HG02840 (cell line): ENCODE data around the gene EPHA1.

Source experiments
- ATAC-seq: cut with Tn5 transposase; IDR thresholded peaks from one replicate; pipeline ENCODE4 v1.9.1; 2021; ENCODE audit warnings: mild to moderate bottlenecking, moderate library complexity, moderate number of reproducible peaks; ENCODE audit not compliant: unreplicated experiment, low FRiP score

The EPHA1 gene

DNA sequence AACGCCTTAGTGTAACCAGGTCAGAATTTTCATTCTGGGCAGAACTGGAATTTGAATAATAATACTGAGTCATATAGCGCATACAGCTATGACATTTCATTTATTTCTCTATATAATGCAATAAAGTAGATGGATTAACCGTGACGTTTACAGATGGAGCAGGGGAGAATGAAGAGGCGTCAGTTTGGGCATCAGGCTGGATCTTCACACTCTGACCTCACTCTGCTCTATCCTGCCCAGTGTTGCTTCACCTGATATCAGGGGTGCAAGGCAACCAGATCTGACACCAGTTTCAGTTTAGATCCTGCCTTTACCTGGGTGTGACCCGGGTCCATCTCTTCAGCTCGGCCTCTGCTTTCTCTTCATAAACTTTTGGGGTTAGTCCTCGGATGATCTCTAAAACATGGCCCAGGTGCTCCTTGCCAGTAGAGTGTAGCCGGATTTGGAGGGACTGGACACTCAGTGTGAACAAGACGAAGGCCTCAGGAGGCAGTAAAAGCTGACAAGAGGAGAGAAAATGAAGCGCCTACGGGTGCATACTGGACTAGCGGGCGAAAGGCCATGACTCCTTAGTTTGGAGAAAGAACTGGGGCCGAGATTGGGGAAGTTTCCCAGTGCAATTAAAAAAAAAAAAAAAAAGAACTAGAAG is 28.9 kb downstream of the EPHA1 start:
- no peak for ATAC-seq

DNA sequence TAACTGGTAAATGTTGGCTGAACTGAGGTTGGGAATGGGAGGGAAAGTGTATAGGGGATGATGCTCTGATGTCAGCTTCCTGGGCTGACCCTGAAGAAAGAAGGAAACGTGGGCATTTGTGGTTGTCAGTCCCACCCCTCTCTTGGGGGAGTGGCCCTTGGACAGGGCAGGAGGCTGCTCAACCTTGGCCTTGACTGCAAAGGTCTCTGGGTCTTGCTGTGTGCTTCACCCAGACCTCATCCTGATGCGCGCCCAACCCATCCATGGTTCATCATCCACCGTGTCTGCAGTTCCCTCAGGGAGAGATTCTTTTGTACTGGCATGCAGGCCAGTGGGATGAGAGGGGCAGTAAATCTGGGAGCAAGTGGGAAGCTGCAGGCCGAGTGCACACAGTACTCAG is 32.3 kb downstream of the EPHA1 start:
- no peak for ATAC-seq

DNA sequence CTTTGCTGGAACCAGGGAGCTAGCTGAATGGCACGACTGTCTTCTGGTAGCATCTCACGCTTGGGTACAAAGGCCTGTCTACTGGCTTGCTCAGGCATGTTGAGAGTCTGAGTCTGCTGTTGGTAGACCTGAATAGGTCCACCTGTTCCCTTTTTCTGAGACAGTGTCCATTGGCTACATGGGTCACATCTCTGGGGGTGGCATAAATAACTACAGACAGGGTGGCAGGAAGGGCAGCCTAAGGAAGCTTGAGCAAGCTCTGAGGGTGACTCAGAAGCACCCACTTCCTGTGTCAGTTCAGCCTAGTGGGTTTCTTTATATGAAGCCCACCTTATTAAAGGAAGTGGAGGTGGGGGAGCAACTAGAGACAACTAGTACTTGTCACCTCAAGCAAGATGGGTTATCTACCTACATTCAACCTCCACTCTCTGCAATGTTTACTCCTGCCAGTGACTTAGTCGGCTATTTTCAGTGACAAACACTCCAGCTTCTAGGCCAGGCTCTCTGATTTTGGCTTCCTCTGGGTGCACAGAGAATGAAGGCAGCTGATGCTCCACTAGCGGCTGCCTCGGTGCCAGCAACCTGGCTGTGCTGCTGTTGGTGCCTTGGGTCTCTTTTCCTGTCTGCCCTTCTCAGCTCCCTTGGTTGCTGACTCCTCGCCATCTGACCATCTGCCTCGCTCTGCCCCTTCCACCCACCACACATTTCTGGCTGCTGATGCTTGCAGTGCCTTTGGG is 33.2 kb downstream of the EPHA1 start:
- ATAC-seq, result no peak

DNA sequence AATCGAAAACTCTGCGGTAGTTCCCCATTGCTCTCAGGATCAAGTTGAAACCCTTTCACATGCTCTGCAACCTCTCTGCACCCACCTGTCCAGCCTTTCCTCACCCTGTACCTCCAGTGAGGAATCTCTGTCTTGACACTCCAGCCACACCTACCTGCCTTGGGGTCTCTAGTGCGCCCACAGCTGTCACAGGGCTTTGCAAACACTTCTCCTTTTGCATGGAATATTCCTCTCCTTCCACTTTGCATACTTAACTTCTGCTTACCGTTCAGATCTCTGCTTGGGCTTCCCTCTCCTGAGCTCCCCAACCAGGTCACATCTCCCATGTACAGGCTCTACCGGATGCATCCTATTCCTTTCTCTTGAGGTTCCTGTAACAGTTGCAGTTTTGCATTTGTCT is 34.1 kb downstream of the EPHA1 start:
- ATAC-seq, result no peak

DNA sequence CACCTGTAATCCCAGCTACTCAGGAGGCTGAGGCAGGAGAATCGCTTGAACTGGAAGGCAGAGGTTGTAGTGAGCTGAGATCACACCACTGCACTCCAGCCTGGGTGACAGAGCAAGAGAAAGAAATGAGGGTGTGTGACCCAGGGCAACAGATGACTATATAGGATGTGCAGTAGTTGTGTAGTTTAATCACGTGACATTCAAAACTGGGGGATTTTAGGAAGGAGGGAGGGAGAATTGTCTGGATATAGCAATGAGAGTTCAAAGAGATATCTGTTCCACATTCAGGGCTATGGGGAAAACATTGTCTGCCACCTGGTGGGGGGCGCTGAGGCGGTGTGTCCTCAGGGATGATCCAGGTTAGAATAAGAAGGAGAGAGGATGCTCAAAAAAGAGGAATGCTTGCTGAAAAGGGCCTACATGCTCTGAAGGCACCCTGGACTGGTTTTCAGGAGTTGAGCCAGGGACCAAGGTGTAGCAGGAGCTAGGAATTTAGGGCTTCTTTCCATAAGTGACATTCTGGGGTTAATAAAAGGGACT is 35.3 kb downstream of the EPHA1 start:
- no peak for ATAC-seq

DNA sequence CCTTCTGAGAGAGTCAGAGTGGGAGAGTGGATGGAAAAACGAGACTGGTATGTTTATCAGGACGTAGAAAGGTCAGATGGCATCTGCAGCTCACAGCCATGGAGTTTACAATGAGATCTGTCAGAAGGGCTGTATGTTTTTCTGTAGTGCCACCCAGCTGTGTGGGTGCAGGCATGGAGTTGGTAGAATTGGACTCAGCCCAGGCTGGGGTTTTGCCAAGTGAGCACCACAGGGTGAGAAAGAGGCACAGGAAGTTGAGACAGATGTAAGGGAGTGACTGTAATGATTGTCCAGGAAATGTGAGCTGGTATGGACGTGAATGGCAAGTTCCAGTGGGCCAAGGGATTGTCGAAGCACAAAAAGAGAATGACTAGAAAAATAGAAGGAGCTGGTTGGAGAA is 36.6 kb downstream of the EPHA1 start:
- ATAC-seq, result no peak

DNA sequence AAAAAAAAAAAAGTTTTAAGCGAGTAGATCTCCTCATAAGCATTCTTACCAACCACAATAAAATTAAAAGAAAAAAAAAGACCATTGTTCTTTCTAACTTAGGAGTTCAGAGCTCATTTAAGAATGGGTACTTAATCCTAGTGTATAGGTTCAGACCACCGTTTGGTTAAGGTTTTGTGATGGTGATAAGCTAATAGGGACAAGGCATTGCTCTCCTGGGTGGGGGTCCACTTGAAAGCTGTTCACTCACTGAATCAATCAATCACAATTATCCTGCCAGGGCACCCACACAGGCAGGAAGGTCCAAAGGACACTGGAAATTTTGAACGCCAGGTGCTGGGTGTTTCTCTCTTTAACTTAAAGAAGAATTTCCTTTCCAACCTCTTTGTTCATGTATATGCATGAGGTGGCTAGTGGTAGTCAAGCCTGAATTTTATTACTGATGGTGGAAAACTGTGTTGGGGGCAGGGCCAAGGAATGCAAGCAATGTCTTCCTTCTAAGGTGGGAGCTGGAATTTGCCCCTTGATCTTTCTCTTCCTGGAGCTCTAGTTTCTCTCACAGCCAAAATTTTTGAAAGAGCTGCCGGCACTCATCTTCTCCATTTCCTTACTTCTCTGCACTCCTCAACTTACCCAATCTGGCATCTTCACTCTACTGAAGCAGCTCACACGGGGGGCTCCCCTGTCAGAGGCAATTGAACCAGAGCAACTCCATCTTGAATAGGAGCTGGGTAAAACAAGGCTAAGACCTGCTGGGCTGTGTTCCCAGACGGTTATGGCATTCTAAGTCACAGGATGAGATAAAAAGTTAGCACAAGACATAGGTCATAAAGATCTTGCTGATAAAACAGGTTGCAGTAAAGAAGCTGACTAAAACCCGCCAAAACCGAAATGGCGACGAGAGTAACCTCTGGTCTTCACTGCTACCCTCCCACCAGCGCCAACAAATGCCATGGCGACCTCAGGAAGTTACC is 38.7 kb downstream of the EPHA1 start:
- ATAC-seq, result no peak

DNA sequence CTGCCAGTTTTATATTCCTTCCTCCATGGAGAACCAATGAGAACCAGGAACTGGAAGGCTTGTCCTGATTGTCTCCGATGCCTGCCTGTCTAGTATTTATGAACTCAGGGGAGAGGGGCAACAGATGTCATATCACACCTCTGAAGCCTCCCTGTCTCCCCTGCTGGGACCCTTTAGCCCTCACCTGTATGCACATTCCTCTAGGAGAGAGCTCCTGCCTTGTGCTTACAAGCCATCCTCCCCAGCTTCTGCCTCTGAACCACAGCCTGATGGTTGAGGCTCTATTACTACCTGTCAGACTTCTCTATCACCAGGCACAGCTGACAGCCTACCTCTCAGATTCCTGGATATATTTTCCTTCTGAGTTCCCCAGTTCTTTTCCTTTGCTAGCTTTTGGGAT is 40.3 kb downstream of the EPHA1 start:
- ATAC-seq, result no peak

DNA sequence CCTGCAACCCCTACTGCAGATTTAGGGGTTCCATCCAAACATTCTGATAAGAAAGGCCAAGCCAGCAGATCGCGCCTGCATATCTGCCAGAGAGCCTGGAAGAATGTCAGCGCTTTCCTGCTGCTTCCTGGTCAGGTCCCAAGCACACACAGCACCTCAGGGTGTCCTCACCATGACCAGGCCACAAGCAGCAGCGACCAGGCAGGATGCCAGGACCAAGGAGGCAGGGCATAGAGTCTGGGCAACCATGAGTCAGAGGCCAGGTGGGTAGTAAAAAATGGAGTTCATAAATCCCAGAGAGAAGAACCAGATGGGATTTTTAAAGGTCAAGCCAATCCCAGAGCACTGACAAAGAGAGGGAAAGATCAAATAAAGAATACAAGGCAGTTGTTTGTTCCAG is 40.7 kb downstream of the EPHA1 start:
- ATAC-seq, result no peak

DNA sequence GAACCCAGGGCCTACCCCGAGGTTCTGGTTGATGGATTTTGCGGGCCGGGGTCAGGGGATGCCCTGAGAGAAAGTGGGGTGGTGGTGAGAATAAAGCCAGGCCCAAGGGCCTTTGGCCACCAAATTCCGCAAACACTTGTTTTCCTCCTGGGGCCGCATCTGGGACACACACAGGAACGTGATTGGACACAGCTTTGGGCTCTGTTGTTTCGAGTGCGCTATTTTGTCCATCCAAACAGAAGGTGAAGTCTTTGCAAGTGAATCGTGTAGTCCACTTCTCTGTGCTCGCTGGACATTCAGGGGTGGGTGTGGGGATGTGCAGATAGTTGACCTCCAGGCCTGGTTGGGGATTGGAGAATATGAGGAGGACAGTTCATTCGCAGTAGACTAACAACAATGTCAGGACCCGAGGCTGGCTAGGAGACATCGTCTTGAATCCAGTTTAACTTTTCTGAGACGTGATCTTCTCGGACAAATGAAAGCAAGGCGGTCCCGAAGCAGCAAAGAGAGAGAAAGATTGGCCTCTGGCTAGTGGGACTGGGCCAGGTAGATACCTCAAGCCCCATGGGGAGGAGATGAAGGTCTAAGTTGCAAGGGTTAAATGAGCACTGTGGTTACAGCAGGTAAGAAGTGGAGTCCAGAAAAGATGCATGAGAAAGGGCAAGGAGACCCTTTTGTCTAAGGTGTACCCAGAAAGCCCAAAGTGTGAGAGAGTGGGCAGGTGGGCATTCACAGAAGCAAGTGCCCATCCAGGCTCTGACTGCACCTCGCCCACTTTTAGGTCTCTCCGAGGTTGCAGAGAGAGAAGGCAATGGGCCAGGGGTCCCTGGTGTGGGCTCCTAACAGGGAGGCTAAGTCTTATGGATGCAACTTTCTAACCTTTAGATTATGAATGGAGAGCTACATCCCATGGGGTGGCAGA is 45.4 kb downstream of the EPHA1 start:
- no peak for ATAC-seq

DNA sequence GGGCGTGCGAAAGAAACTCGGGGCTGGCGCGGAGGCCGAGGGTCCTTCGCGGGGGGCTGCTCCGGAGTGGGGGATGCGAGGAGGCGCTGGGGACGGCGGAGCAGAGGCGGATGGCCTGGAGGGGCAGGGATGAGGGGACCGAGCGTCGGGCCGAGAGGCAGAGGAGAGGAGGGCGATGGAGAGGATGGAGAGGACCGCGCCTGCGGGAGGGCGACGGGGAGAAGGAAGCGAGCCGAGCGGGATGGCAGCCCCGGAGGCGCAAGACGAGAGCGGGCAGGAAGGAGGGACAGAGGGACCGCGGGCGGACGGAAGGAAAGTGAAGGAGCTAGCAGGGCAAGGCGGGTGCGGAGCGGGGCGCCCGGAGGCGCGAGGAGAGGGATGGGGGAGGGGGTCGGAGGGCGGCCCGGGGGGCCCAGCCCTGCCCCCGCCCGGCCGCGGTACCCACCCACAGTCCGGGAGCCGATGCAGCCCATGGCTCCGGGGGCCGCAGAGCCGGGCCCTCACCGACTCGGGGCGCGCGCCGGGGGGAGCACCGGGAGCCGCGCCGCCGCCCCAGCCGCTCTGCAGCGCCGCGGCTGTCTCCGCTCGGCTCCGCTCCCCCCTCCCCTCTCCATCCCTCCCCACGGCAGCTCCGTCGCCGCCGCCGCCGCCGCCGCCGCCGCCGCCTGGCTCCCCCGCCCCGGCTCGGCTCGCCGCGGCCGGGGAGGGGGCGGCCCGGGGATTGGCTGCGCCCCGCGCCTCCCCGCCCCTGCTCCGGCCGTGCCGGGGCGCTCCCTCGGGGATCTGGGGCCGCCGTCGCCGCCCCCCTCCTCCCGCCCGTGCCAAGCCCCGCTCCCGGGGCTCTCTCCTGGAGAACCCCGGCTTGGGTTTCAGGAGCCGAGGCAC is 46.3 kb downstream of the EPHA1 start, which contains the start of gene FAM131B:
Gene FAM131B (minus strand): TSS at position 583 of the 885 bp plus-strand sequence. CDS start 110 bp downstream, at position 473.
- ATAC-seq, result no peak

DNA sequence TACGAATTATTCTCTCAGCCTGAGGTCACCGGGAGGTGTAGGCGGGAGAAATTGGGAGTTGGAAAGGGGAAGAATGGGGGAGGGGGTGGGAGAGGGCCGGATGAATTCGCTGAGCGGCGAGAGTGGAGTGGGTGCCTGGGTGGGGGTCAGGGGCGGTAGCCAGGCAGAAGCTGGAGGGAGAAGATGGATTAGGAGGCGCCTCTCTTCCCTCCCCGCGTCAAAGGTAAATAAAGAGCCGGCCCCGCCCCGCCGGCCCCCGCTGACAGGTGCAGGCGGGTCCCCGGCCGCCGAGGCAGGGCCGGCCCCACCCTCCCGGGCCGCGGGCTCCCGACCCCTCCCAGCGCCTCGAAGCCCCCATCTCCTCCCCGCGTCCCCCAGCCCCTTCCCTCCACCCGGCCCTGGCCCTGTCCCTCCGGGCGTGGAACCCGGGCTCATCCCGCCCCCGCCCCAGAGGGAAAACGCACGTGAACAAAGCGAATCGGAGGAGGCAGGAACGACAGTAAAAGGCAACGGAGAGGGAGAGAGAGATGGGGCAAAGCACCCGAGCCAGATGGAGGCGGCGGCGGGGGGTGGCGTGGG is 47.0 kb downstream of the EPHA1 start:
- ATAC-seq, result no peak

DNA sequence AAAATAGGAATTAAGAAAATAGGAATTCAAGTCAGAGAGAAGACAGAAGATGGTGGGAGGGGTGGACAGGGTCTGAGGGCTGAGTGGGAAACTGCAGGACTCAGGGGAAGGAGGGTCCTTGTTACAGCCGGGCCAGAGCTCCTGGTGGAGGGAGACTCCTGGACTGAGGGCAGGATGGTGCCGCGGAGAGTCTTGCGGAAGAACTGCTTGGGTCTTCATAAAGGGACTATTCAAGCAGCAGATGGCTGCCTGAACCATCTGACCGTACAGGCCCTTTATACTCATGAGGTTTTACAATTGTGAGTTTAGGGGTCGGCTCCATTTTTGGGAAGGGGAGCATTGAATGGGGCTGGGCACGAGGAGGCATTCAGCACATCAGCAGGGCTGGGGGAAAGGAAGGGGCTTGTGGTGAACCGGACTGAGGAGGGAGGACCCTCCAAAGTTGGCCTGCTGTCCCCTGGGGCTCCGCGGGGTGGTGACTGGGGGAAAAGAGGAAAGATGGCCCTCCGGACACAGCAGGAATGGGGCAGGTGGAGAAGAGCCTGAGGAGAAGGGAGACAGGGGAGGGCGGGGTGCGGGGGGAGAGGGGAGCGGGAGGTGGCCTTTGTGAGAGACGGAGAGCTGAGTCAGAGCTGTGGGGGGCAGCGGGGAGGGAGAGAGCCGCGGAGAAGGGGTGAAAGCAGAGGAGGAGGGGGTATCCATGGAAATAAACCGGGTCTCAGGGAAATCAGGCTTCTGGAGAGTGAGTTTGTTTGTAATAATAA is 47.7 kb downstream of the EPHA1 start:
- ATAC-seq, result no peak

DNA sequence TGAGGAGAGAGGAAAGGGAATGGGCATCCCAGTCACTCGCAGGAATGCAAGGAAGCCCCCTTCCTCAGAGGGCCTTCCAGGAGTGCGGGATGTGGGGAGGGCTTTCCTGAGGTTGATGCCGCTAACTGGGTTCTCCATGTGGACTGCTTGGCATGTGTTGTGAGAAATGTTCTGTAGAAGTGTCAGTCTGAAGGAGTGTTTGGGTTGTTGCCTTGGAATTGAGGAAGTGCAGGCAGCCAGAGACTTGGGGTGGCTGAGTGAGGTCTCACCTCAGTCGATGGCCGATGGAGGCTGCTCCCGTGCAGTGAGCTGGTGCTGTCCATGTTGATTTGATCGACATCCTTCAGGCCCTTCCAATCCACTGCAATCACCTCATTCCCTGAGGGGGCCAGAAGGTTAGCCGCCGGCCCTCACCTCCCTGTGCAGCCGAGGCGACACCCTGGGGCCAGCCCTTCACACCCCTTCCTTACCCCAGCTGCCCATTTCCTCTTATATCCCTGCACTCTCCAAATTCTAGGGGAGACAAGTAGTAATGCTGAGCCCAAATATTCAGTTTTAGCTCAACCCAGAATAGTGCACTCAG is 48.8 kb downstream of the EPHA1 start:
- no peak for ATAC-seq

DNA sequence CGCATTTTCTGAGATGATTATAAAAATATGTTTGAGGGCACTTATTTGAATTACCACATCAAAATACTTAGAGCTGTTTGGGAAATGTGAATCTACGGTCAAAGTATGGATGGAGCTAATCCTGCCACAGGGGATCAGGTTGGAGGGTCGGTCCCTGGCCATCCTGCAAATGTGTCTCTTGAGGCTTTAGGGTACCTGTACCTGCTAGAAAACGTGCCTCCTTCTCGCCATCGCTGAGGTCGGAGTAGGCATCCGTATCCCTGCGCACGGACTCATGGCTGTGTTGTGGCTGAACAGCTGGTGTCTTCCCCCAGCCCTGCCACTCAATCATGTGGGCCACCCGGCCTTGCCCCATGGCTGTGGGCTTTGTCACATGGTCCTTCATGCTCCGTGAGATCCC is 50.0 kb downstream of the EPHA1 start:
- ATAC-seq, result no peak

DNA sequence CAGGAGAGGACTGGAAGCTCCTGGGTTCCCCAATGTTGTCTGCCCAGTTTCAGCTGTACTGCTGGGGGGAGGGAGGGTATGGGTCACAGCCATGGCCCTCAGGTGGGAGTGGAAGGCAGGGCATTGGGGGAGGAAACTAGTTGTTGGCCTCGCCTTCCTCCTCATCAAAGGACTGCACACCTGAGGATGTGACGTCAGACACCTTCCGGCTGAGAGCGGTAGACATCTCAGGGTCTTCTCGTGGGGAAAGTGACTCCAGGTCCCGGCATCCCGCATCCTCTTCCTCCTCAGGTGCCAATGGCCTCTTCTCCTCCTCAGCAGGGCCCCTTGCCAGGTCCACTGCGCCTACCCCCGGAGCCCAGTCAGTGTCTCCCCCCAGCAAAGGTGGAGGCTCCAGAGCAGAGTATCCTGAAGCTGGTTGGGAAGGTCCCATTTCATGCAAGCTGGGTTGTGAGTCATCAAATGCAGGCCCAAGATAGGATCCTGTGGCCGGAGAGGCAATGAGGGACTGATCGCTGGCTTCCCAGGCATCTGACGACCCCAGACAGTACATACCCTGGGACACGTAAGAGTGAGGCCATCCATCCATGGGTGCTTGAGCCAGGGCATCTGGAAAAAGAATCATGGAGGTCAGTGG is 52.1 kb downstream of the EPHA1 start:
- ATAC-seq, result no peak
